K562 (cell line): ENCODE data around the gene CCNI. TPM values are rescaled to one million over a fixed set of nuclear protein-coding genes. Genes with fewer than 3 reads are reported as not detected.

ENCODE experiments used
- ATAC-seq: fragments of 200-7000 bp; cut with Tn5 transposase; 3 replicates; pipeline ENCODE4 v1.9.1; 2020; ENCODE audit warnings: moderate library complexity
- BruUV-seq: library from RNA; stranded (reverse); fragments of 400-500 nt; replicated peaks from 2 replicates; lab custom pipeline; 2021; lab: Mats Ljungman, UMichigan
- CTCF ChIA-PET: fragments of 300-600 bp; formaldehyde crosslinking; extraction: SDS; loops from one replicate; lab custom pipeline; 2021; ENCODE audit warnings: low intra/inter-chr PET ratio; lab: Yijun Ruan, JAX
- POLR2A ChIA-PET: fragments of 300-600, 350-650 bp; sonication (Branson Sonifier 250); formaldehyde crosslinking; extraction: SDS; loops from one replicate; lab custom pipeline; 2021; ENCODE audit warnings: antibody characterized with exemption, inconsistent platforms; lab: Yijun Ruan, JAX
- DNase-seq, 4 experiments: peaks; one replicate each; pipeline versions ENCODE4 v3.0.0 to v3.0.0-alpha.2; 2011 to 2018; ENCODE audit warnings: low spot score in 3 of 4, mixed read lengths in 3 of 4; ENCODE audit errors: extremely low read depth in 1 of 4
- FAIRE-seq: peaks from 2 replicates; lab custom pipeline; 2011; peaks lifted over from hg19 to GRCh38; lab: Jason Lieb, UNC
- H2AFZ ChIP-seq: 2 replicates; pipeline ENCODE4 v1.6.0; 2011; ENCODE audit warnings: low read depth, low read length, control low read depth, inconsistent platforms
- H3K27ac ChIP-seq: fragments of 200-600 bp; 3 replicates; pipeline ENCODE4 v1.8.0; 2011; ENCODE audit warnings: low read depth, mild to moderate bottlenecking, control low read depth, inconsistent platforms, low read length, moderate library complexity, mixed read lengths; ENCODE audit errors: extremely low read depth
- H3K27me3 ChIP-seq, 2 experiments: fragments of 300-600 bp in 1 of 2; 2 replicates in 1 of 2; 3 replicates in 1 of 2; pipeline versions ENCODE4 v1.6.0 to v1.8.0; 2011; ENCODE audit warnings: inconsistent platforms in 2 of 2, low read length in 2 of 2, mild to moderate bottlenecking in 1 of 2, mixed read lengths in 1 of 2, moderate library complexity in 1 of 2; ENCODE audit not compliant: control insufficient read depth in 2 of 2, insufficient read depth in 2 of 2
- H3K36me3 ChIP-seq: fragments of 300-600 bp; 3 replicates; pipeline ENCODE4 v1.8.0; 2011; ENCODE audit warnings: mild to moderate bottlenecking, low read length, inconsistent platforms; ENCODE audit not compliant: control insufficient read depth, insufficient read depth
- H3K4me1 ChIP-seq, 2 experiments: fragments of 200-600 bp in 1 of 2; replicated peaks in 1 of 2; 2 replicates in 1 of 2; 3 replicates in 1 of 2; pipeline versions ENCODE4 v1.5.1 to v1.8.0; 2011; ENCODE audit warnings: inconsistent platforms in 2 of 2, low read length in 2 of 2, mild to moderate bottlenecking in 1 of 2, mixed read lengths in 1 of 2, moderate library complexity in 1 of 2; ENCODE audit not compliant: control insufficient read depth in 2 of 2, insufficient read depth in 2 of 2
- H3K4me2 ChIP-seq: 2 replicates; pipeline ENCODE4 v1.6.1; 2011; ENCODE audit warnings: low read length, control low read depth, inconsistent platforms, mixed read lengths; ENCODE audit not compliant: insufficient read depth
- H3K4me3 ChIP-seq: fragments of 200-600 bp; sonication (generic), shearing (Covaris generic); 2 replicates; pipeline ENCODE4 v1.5.1; 2016; ENCODE audit warnings: control low read depth, inconsistent platforms
- H3K79me2 ChIP-seq: fragments of 200-600 bp; 3 replicates; pipeline ENCODE4 v1.8.0; 2011; ENCODE audit warnings: low read length, inconsistent platforms; ENCODE audit not compliant: control insufficient read depth, insufficient read depth
- H3K9ac ChIP-seq, 2 experiments: 2 replicates each; pipeline versions ENCODE4 v1.6.0 to v1.6.1; 2011; ENCODE audit warnings: low read depth in 2 of 2, low read length in 2 of 2, control low read depth in 1 of 2, inconsistent platforms in 1 of 2, mild to moderate bottlenecking in 1 of 2, mixed read lengths in 1 of 2; ENCODE audit not compliant: insufficient read depth in 1 of 2
- H3K9me1 ChIP-seq: one replicate; pipeline ENCODE4 v1.6.0; 2011; ENCODE audit warnings: inconsistent platforms, mild to moderate bottlenecking, low read length, moderate library complexity; ENCODE audit not compliant: control insufficient read depth, insufficient read depth
- H3K9me3 ChIP-seq: replicated peaks from 2 replicates; pipeline ENCODE4 v1.5.1; 2011; ENCODE audit warnings: low read depth, low read length, inconsistent platforms; ENCODE audit not compliant: control insufficient read depth, insufficient read depth
- H4K20me1 ChIP-seq: replicated peaks from 2 replicates; pipeline ENCODE4 v1.6.1; 2011; ENCODE audit warnings: low read length, inconsistent platforms, mixed read lengths; ENCODE audit not compliant: control insufficient read depth, insufficient read depth
- CBFB ChIP-seq: sonication (generic); formaldehyde crosslinking; IDR thresholded peaks from 2 replicates; pipeline ENCODE4 v1.4.0; 2020; ENCODE audit warnings: mild to moderate bottlenecking, missing genetic modification reagents
- HCFC1 ChIP-seq: IDR thresholded peaks from 2 replicates; pipeline ENCODE4 v1.6.1; 2012; ENCODE audit warnings: low read depth, low read length, improper control_type of control experiment
- MAFG ChIP-seq: fragments of 450-650 bp; conservative IDR thresholded peaks from 2 replicates; pipeline ENCODE4 v1.6.1; 2016; ENCODE audit warnings: missing genetic modification characterization, missing compliant biosample characterization
- TOE1 ChIP-seq, 2 experiments: fragments of 450-650 bp in 1 of 2; sonication (generic) in 1 of 2; formaldehyde crosslinking in 1 of 2; IDR thresholded peaks; 2 replicates each; pipeline versions ENCODE4 v1.7.1 to v1.8.0; 2016 to 2022; ENCODE audit warnings: borderline replicate concordance in 2 of 2, mild to moderate bottlenecking in 2 of 2, antibody characterized with exemption in 1 of 2, inconsistent platforms in 1 of 2, low read depth in 1 of 2, missing genetic modification reagents in 1 of 2, moderate library complexity in 1 of 2
- ZNF274 ChIP-seq: IDR thresholded peaks from 2 replicates; pipeline ENCODE4 v1.6.1; 2011; ENCODE audit warnings: low read depth, mild to moderate bottlenecking, low read length, moderate library complexity, borderline replicate concordance
- ZNF444 ChIP-seq: fragments of 250-450 bp; sonication (Bioruptor Pico); IDR thresholded peaks from 2 replicates; pipeline ENCODE4 v1.4.0; 2020; ENCODE audit warnings: mild to moderate bottlenecking, moderate library complexity
- ZNF785 ChIP-seq: fragments of 250-450 bp; sonication (Bioruptor Pico); IDR thresholded peaks from 2 replicates; pipeline ENCODE4 v1.4.0; 2020; ENCODE audit warnings: mild to moderate bottlenecking
- WGBS: fragments of 100-300 bp; shearing (Covaris generic); methylation state at CpG from one replicate; pipeline ENCODE4 v1.1.6; 2016; ENCODE audit warnings: low coverage, mixed read lengths; ENCODE audit not compliant: insufficient coverage; ENCODE audit errors: missing lambda C conversion rate; 5-methylcytosine and 5-hydroxymethylcytosine counted together
- in situ Hi-C: fragments of 300-500 bp; cut with MboI; formaldehyde crosslinking; loops from 4 replicates; pipeline ENCODE4 v1.15.0; 2018; ENCODE audit warnings: inconsistent platforms, mixed read lengths
- intact Hi-C: fragments of 100-400 bp; cut with micrococcal nuclease; formaldehyde crosslinking; loops from 2 replicates; pipeline ENCODE4 v1.14.2; 2022
- polyA plus RNA-seq, 8 experiments: library from polyadenylated mRNA; depleted of rRNA in 4 of 8; stranded (reverse) in 5 of 8; unstranded in 3 of 8; fragments of >200 nt; fragmentation: Nextera tagmentation in 2 of 8; fragmentation: Illumina TruSeq in 1 of 8; extraction: Ambion mirVana in 2 of 8; extraction: Trizol in 1 of 8; gene quantifications; 2 replicates each; pipeline versions ENCODE4 v1.2.1 to v1.2.3, GENCODE V29; 2011 to 2014; ENCODE audit warnings: inconsistent platforms in 1 of 8, missing spikeins in 1 of 8
- total RNA-seq, 7 experiments: library from RNA; depleted of rRNA in 6 of 7; stranded (reverse); fragments of >200 nt in 6 of 7; fragmentation: Illumina TruSeq in 2 of 7; extraction: Trizol in 2 of 7; gene quantifications; 2 replicates each; pipeline versions ENCODE4 v1.2.1 to v1.2.3, GENCODE V29; 2011 to 2021; ENCODE audit warnings: low replicate concordance in 1 of 7
- TF ChIP-seq, protein P1 (sequence below): fragments of 450-650 bp; IDR thresholded peaks from 2 replicates; pipeline ENCODE4 v1.6.1; 2016; ENCODE audit warnings: borderline replicate concordance
- TF ChIP-seq, protein P2 (sequence below): fragments of 250-450 bp; sonication (Bioruptor Pico); IDR thresholded peaks from 2 replicates; pipeline ENCODE4 v1.8.0; 2021; ENCODE audit warnings: moderate library complexity, mild to moderate bottlenecking, inconsistent platforms
- TF ChIP-seq, protein P3 (sequence below): fragments of 250-450 bp; sonication (Bioruptor Pico); IDR thresholded peaks from 2 replicates; pipeline ENCODE4 v1.5.0; 2021; ENCODE audit warnings: mild to moderate bottlenecking, borderline replicate concordance

Gene CCNI
- total and polyA plus RNA-seq, 9 of the 15 experiments (the other 6 are each of a cell fraction or from before 2014, with no cell fraction given) = 43.3 to 159 (median 98.5) TPM

DNA sequence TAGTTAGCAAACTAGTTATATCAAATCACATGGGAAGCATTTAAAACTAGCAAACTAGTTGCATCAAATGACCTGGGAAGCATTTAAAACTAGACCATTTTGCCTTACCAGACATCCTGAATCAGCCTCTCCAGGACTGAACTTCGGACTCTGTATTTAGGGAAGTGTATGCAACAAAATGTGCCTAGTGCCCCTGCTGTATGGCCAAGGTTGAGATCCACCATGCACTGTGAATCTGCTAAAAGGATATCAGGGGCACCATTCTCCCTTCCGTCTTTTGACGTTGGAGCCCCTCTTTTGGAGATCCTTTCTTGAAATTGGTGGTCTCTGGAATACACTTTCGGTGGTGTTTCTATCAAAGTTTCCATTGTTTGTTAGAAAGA lies 49.5 kb downstream of the CCNI start:
- CTCF ChIA-PET = no interaction called here
- Histone ChIP-seq H3K4me3 (no peak overlapping the region), H3K9me1 (peaks cover 4% of the 10 kb centered on the region), H3K4me2 (no peak overlapping the region), H3K27ac (no peak overlapping the region), H3K9ac (no peak overlapping the region), H2AFZ (no peak overlapping the region), H3K27me3 (no peaks in the 10 kb centered on the region), H3K79me2 (no peaks in the 10 kb centered on the region), H3K9me3 (no peaks in the 10 kb centered on the region), H4K20me1 (0 out of 2 replicates have a peak, but pooled peaks cover 3% of the 10 kb centered on the region), H3K4me1 (no peaks in the 10 kb centered on the region), H3K36me3 (peaks cover 82% of the 10 kb centered on the region)
- FAIRE-seq (no peak), DNase-seq (no peak), ATAC-seq (no peak)
- no TSS peak for BruUV-seq
- POLR2A ChIA-PET = no interaction called here
- intact Hi-C loops (no loop called here), in situ Hi-C loops (no loop called here)
- WGBS = 99% methylated on average over 4 of the region's 4 CpGs
- TF ChIP-seq TOE1 (IDR thresholded peaks at IDR 0.05; ENCODE audit: borderline replicate concordance) = no peak
- TF ChIP-seq TOE1 (CRISPR knock-in tag; IDR thresholded peaks at IDR 0.05; ENCODE audit: borderline replicate concordance, low read depth) = no peak
- TF ChIP-seq HCFC1 = no peak
- TF ChIP-seq MAFG = no peak
- TF ChIP-seq, protein P1, sequence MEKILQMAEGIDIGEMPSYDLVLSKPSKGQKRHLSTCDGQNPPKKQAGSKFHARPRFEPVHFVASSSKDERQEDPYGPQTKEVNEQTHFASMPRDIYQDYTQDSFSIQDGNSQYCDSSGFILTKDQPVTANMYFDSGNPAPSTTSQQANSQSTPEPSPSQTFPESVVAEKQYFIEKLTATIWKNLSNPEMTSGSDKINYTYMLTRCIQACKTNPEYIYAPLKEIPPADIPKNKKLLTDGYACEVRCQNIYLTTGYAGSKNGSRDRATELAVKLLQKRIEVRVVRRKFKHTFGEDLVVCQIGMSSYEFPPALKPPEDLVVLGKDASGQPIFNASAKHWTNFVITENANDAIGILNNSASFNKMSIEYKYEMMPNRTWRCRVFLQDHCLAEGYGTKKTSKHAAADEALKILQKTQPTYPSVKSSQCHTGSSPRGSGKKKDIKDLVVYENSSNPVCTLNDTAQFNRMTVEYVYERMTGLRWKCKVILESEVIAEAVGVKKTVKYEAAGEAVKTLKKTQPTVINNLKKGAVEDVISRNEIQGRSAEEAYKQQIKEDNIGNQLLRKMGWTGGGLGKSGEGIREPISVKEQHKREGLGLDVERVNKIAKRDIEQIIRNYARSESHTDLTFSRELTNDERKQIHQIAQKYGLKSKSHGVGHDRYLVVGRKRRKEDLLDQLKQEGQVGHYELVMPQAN = no peak
- TF ChIP-seq, protein P2, sequence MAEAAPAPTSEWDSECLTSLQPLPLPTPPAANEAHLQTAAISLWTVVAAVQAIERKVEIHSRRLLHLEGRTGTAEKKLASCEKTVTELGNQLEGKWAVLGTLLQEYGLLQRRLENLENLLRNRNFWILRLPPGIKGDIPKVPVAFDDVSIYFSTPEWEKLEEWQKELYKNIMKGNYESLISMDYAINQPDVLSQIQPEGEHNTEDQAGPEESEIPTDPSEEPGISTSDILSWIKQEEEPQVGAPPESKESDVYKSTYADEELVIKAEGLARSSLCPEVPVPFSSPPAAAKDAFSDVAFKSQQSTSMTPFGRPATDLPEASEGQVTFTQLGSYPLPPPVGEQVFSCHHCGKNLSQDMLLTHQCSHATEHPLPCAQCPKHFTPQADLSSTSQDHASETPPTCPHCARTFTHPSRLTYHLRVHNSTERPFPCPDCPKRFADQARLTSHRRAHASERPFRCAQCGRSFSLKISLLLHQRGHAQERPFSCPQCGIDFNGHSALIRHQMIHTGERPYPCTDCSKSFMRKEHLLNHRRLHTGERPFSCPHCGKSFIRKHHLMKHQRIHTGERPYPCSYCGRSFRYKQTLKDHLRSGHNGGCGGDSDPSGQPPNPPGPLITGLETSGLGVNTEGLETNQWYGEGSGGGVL = no peak
- TF ChIP-seq ZNF785 (CRISPR knock-in tag) = no peak
- TF ChIP-seq CBFB = no peak
- no peak for TF ChIP-seq ZNF274
- no peak for TF ChIP-seq ZNF444 (CRISPR knock-in tag)
- TF ChIP-seq, protein P3, sequence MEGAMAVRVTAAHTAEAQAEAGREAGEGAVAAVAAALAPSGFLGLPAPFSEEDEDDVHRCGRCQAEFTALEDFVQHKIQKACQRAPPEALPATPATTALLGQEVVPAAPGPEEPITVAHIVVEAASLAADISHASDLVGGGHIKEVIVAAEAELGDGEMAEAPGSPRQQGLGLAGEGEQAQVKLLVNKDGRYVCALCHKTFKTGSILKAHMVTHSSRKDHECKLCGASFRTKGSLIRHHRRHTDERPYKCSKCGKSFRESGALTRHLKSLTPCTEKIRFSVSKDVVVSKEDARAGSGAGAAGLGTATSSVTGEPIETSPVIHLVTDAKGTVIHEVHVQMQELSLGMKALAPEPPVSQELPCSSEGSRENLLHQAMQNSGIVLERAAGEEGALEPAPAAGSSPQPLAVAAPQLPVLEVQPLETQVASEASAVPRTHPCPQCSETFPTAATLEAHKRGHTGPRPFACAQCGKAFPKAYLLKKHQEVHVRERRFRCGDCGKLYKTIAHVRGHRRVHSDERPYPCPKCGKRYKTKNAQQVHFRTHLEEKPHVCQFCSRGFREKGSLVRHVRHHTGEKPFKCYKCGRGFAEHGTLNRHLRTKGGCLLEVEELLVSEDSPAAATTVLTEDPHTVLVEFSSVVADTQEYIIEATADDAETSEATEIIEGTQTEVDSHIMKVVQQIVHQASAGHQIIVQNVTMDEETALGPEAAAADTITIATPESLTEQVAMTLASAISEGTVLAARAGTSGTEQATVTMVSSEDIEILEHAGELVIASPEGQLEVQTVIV = no peak
